Loucy (cell line): ENCODE results near the gene RNF19B.

ENCODE experiments used
- EZH2phosphoT487 ChIP-seq: fragments of 200-600 bp; IDR thresholded peaks from 2 replicates; pipeline ENCODE4 v1.6.1; 2018; ENCODE audit warnings: antibody characterized with exemption, mild to moderate bottlenecking, moderate library complexity, borderline replicate concordance
- TF ChIP-seq, protein P1 (sequence below): fragments of 200-600 bp; sonication (generic); conservative IDR thresholded peaks from 2 replicates; pipeline ENCODE4 v1.5.1; 2014; ENCODE audit warnings: mild to moderate bottlenecking, antibody characterized with exemption, low read length

DNA sequence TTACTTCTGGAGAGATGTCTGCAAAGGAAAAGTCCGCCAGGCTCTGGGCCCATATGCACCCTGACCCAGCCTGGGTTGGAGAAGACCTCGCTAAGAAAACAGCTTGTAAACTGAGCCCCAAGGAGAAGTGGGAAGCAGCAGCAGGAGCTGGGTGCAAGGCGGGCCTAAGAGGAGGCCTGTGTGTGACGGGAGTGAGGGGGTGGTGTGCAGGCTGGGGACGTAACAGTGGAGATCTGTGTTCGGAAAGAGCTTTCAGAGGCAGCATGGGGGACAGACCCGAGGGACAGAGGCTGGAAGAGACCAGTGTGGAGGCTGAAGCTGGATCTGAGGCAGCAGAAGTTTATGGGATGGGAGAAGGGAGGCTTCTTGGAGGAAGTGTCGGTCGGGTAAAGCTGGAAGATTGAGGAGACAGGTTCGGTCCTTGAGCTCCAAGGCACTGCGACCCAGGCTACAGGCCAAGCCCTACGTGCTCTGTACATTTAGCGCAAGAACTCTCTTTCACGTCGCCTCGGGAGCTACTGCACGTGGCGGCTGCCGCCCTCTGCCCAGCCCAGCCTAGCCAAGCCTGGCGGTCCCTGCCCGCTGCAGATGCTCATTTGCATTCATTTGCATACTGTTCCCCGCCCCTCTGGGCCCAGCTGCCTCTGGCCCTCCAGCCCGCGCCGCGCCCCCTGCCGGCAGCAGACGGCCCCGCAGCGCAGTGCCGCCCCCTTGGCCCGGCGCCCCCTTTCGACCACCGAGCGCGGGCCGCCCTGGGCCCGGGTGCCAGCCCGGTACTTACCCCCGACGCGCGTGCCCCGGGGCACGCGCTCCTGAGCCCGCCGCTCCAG lies 72.0 kb downstream of the RNF19B start:
- TF ChIP-seq, protein P1, sequence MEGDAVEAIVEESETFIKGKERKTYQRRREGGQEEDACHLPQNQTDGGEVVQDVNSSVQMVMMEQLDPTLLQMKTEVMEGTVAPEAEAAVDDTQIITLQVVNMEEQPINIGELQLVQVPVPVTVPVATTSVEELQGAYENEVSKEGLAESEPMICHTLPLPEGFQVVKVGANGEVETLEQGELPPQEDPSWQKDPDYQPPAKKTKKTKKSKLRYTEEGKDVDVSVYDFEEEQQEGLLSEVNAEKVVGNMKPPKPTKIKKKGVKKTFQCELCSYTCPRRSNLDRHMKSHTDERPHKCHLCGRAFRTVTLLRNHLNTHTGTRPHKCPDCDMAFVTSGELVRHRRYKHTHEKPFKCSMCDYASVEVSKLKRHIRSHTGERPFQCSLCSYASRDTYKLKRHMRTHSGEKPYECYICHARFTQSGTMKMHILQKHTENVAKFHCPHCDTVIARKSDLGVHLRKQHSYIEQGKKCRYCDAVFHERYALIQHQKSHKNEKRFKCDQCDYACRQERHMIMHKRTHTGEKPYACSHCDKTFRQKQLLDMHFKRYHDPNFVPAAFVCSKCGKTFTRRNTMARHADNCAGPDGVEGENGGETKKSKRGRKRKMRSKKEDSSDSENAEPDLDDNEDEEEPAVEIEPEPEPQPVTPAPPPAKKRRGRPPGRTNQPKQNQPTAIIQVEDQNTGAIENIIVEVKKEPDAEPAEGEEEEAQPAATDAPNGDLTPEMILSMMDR, result no peak
- TF ChIP-seq EZH2phosphoT487, result no peak
